GM19043 (cell line): ENCODE measurements around the gene NRP2.

Source experiments
- ATAC-seq: cut with Tn5 transposase; IDR thresholded peaks from one replicate; pipeline ENCODE4 v1.9.1; 2021; ENCODE audit warnings: low read depth; ENCODE audit not compliant: unreplicated experiment

The NRP2 gene

GRCh38 chr2:205682239-205682970, at the start of gene NRP2:
Gene NRP2, plus strand, starts transcription at chr2:205682501. Its CDS starts 790 bp downstream, at chr2:205683291.
- peak; percentile 53 for ATAC-seq

- ATAC-seq = no peak
Measured at GRCh38 chr2:205633994-205634393, 48.3 kb upstream of the NRP2 start.

- ATAC-seq = no peak
Measured at GRCh38 chr2:205636549-205637319, 45.6 kb upstream of the NRP2 start.

GRCh38 chr2:205637320-205637602, 45.0 kb upstream of the NRP2 start:
- no peak for ATAC-seq

- no peak for ATAC-seq
Measured at GRCh38 chr2:205637779-205638503, 44.4 kb upstream of the NRP2 start.

GRCh38 chr2:205640716-205641115, 41.6 kb upstream of the NRP2 start:
- no peak for ATAC-seq

- no peak for ATAC-seq
Measured at GRCh38 chr2:205642599-205643356, 39.5 kb upstream of the NRP2 start.

- ATAC-seq = no peak
Measured at GRCh38 chr2:205643391-205643885, 38.9 kb upstream of the NRP2 start.

- no peak for ATAC-seq
Measured at GRCh38 chr2:205644018-205644417, 38.3 kb upstream of the NRP2 start.

- ATAC-seq = peak; percentile 97
Measured at GRCh38 chr2:205646680-205647079, 35.6 kb upstream of the NRP2 start.

- no peak for ATAC-seq
Measured at GRCh38 chr2:205650450-205650849, 31.9 kb upstream of the NRP2 start.

GRCh38 chr2:205650931-205651330, 31.4 kb upstream of the NRP2 start:
- no peak for ATAC-seq

GRCh38 chr2:205651719-205652118, 30.6 kb upstream of the NRP2 start:
- ATAC-seq = no peak

- no peak for ATAC-seq
Measured at GRCh38 chr2:205654878-205655605, 27.3 kb upstream of the NRP2 start.

GRCh38 chr2:205655779-205656456, 26.4 kb upstream of the NRP2 start:
- ATAC-seq = no peak

GRCh38 chr2:205656461-205656860, 25.8 kb upstream of the NRP2 start:
- ATAC-seq = no peak

GRCh38 chr2:205656941-205657340, 25.4 kb upstream of the NRP2 start:
- ATAC-seq = no peak

GRCh38 chr2:205657579-205657978, 24.7 kb upstream of the NRP2 start:
- ATAC-seq = no peak

- ATAC-seq = no peak
Measured at GRCh38 chr2:205658068-205658467, 24.2 kb upstream of the NRP2 start.
